ENCODE data around the gene TRIM21.

GRCh38 chr11:4393209-4393857 is at the start of gene TRIM21:
- TF ChIP-seq POLR2A (IDR thresholded peaks at IDR 0.05) (no peak), CTCF (IDR thresholded peaks at IDR 0.05) (no peak)
